ENCODE results near the gene MIDN. TPM values are rescaled to one million over a fixed set of nuclear protein-coding genes. Genes with fewer than 3 reads are reported as not detected.
A peak's percentile ranks its signal among the peaks of the same experiment; 100 is the strongest.

The MIDN gene
- total RNA-seq, 2 experiments from 2014 or later, result 54.1 to 54.6 TPM

- CTCF ChIA-PET, result no interaction called here
- peak overlapping the region; percentile 90 for H3K4me3 Mint-ChIP-seq
- DNase-seq, result no peak
- H3K27me3 Mint-ChIP-seq, result no peaks in the 10 kb centered on the region
- peaks cover 45% of the 10 kb centered on the region for H3K36me3 Mint-ChIP-seq
- POLR2A ChIA-PET, result interaction anchor here (1.5 to 1.7 kb wide), 3 partner anchors 19 to 53 kb away, joined by 4 to 36 read pairs (median 4); no protein-coding TSS in a partner anchor
- intact Hi-C loops (cut with micrococcal nuclease), result no loop called here
- H3K4me1 Mint-ChIP-seq (ENCODE audit: low read depth), result peaks cover 63% of the 10 kb centered on the region
- H3K9me3 Mint-ChIP-seq, result no peaks in the 10 kb centered on the region
- H3K27ac Mint-ChIP-seq, result peak overlapping the region; percentile 89
These were observed 21.9 kb downstream of the MIDN start for GRCh38 chr19:1270213-1270853.

DNA sequence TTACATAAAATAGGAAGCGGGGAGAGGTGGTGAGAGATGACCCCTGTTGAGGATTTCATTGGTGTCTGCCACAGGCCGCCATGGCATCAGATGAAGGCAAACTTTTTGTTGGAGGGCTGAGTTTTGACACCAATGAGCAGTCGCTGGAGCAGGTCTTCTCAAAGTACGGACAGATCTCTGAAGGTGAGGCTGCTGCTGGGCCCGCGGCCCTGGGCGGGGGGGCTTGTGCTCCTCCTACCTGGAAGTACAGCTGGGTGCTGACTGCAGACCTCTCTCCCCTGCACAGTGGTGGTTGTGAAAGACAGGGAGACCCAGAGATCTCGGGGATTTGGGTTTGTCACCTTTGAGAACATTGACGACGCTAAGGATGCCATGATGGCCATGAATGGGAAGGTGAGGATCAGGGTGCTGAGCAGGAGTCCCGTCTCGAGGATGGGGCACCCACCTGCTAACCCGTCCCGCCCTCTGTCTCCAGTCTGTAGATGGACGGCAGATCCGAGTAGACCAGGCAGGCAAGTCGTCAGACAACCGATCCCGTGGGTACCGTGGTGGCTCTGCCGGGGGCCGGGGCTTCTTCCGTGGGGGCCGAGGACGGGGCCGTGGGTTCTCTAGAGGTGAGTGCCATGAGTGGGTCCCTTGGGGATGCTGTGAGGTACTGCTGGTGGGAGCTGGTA is 22.6 kb downstream of the MIDN start:
- H3K9me3 Mint-ChIP-seq, result no peaks in the 10 kb centered on the region
- ChIA-PET CTCF (interaction anchor here (0.7 to 0.9 kb wide), 2 partner anchors 27 to 138 kb away, joined by 3 to 6 read pairs; no protein-coding TSS in a partner anchor), POLR2A (interaction anchor here (1.0 kb wide), 1 partner anchor 111 kb away, joined by 3 read pairs; no protein-coding TSS in a partner anchor)
- intact Hi-C loops (cut with micrococcal nuclease), result no loop called here
- no peak for DNase-seq
- peaks cover 45% of the 10 kb centered on the region for H3K36me3 Mint-ChIP-seq
- no peaks in the 10 kb centered on the region for H3K27me3 Mint-ChIP-seq
- H3K27ac Mint-ChIP-seq, result peak overlapping the region; percentile 89
- H3K4me3 Mint-ChIP-seq, result peak overlapping the region; percentile 90
- H3K4me1 Mint-ChIP-seq (ENCODE audit: low read depth), result peaks cover 58% of the 10 kb centered on the region

DNA sequence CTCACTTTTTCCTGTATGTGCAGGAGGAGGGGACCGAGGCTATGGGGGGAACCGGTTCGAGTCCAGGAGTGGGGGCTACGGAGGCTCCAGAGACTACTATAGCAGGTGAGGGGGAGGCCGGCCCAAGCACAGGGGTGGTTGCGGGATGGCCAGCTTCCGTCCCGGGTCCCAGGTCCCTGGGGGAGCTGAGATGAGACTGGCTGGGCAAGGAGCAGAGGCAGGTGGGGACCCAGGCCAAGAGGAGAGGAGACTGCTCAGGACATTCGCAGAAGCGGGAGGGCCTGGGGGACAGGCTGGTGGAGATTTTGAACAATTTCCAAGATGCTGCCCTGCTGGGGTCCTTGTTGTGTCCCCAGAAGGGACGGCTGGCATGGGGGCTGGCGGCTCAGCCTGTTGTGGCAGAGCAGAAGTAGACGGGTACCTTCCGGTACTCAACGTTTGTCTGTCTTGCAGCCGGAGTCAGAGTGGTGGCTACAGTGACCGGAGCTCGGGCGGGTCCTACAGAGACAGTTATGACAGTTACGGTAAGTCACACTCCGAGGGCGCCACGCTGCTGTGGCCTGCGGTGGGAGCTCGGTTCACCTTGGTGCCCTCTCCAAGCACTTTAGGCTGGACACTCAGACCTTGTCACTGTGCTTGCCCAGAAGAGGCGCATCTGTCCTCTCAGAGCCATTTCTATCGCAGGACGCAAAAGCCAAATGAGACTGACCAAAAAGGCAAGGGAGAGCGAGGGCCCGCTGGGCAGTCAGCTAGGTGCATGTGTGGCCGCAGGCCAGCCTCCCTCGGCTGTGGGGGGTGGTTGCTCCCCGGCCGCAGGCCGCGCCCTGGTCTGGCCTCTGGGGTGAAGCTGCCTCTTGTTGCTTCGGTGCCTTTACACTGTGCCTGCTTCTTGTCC is 23.4 kb downstream of the MIDN start:
- peaks cover 49% of the 10 kb centered on the region for H3K36me3 Mint-ChIP-seq
- intact Hi-C loops (cut with micrococcal nuclease), result no loop called here

GRCh38 chr19:1272423-1273262 is 24.3 kb downstream of the MIDN start:
- CTCF ChIA-PET, result interaction anchor here (4.1 kb wide), 1 partner anchor 28 kb away, joined by 38 read pairs; no protein-coding TSS in a partner anchor
- H3K36me3 Mint-ChIP-seq, result peaks cover 51% of the 10 kb centered on the region
- DNase-seq, result no peak
- intact Hi-C loops (cut with micrococcal nuclease), result no loop called here
- H3K4me1 Mint-ChIP-seq (ENCODE audit: low read depth), result peaks cover 57% of the 10 kb centered on the region
- no peaks in the 10 kb centered on the region for H3K9me3 Mint-ChIP-seq
- H3K27me3 Mint-ChIP-seq, result no peaks in the 10 kb centered on the region
- H3K27ac Mint-ChIP-seq, result peak overlapping the region; percentile 73
- H3K4me3 Mint-ChIP-seq, result peak overlapping the region; percentile 37
- POLR2A ChIA-PET, result interaction anchor here (0.6 to 1.4 kb wide), 2 partner anchors 14 to 31 kb away, joined by 3 to 5 read pairs; partner anchors contain the start of gene ATP5F1D

More for the DNA sequence above, 23.4 kb downstream of the MIDN start:
- Mint-ChIP-seq H3K4me1 (ENCODE audit: low read depth) (peaks cover 61% of the 10 kb centered on the region), H3K4me3 (peak overlapping the region; percentile 90), H3K27me3 (no peaks in the 10 kb centered on the region), H3K27ac (peak overlapping the region; percentile 89), H3K9me3 (no peaks in the 10 kb centered on the region)
- DNase-seq, result no peak
- CTCF ChIA-PET, result interaction anchor here (0.7 to 4.1 kb wide), 3 partner anchors 27 to 139 kb away, joined by 3 to 38 read pairs (median 6); no protein-coding TSS in a partner anchor
- POLR2A ChIA-PET, result interaction anchor here (0.6 to 1.4 kb wide), 3 partner anchors 13 to 110 kb away, joined by 3 to 5 read pairs (median 3); partner anchors contain the start of gene ATP5F1D

DNA sequence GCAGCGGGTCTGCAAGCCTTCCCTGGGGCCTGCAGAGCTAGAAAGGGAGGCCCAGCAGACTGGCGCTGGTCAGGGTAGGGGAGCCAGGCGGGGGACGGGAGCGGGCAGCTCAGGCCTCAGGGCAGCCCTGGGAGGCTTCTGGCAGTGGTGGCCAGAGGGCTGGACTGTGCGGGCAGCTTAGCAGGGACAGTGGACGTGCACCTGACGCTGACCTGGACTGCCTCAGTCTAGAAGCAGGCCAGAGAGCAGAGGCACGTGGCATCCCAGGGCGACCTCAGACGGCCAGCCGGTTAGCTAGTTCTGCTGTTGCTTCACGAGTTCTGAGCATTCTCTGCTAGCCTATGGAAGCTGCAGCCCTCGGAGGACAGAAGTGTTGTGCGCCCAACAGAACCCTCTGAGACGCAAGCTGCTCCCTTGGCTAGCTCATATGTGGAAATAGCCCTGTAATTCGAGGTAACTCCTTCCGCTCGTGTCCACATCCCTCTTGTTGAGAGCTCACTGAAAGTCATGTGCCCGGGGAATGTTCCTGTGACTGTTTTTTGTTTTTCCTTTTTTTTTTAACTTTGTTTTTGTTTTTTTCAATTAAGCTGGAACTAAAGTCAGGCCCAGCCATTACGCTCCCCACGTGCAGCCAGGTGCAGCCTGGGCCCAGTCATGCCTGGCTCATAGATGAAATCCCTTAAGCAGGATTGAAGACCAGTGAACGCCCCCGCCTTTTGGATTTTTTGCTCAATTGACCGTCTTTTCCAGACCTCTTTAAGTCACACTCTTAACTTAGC is 25.1 kb downstream of the MIDN start:
- intact Hi-C loops (cut with micrococcal nuclease), result no loop called here
- Mint-ChIP-seq H3K4me3 (peak overlapping the region; percentile 37), H3K9me3 (no peaks in the 10 kb centered on the region), H3K27me3 (no peaks in the 10 kb centered on the region), H3K27ac (peak overlapping the region; percentile 73), H3K4me1 (ENCODE audit: low read depth) (peaks cover 57% of the 10 kb centered on the region), H3K36me3 (peaks cover 55% of the 10 kb centered on the region)
- POLR2A ChIA-PET, result interaction anchor here (1.4 kb wide), 1 partner anchor 14 kb away, joined by 5 read pairs; no protein-coding TSS in a partner anchor
- no peak for DNase-seq
- CTCF ChIA-PET, result interaction anchor here (0.6 to 4.1 kb wide), 3 partner anchors 29 to 160 kb away, joined by 3 to 38 read pairs (median 4); no protein-coding TSS in a partner anchor

GRCh38 chr19:1274081-1274851 is 25.9 kb downstream of the MIDN start:
- peak overlapping the region; percentile 69 for H3K4me3 Mint-ChIP-seq
- intact Hi-C loops (cut with micrococcal nuclease), result no loop called here
- peak overlapping the region; percentile 73 for H3K27ac Mint-ChIP-seq
- no peaks in the 10 kb centered on the region for H3K9me3 Mint-ChIP-seq
- ChIA-PET POLR2A (no interaction called here), CTCF (interaction anchor here (0.6 to 4.1 kb wide), 3 partner anchors 30 to 161 kb away, joined by 3 to 38 read pairs (median 4); no protein-coding TSS in a partner anchor)
- DNase-seq, result no peak
- peaks cover 55% of the 10 kb centered on the region for H3K36me3 Mint-ChIP-seq
- no peaks in the 10 kb centered on the region for H3K27me3 Mint-ChIP-seq
- H3K4me1 Mint-ChIP-seq (ENCODE audit: low read depth), result peaks cover 53% of the 10 kb centered on the region

GRCh38 chr19:1274852-1275259 is 26.5 kb downstream of the MIDN start:
- H3K4me1 Mint-ChIP-seq (ENCODE audit: low read depth), result peaks cover 56% of the 10 kb centered on the region
- no peaks in the 10 kb centered on the region for H3K27me3 Mint-ChIP-seq
- H3K9me3 Mint-ChIP-seq, result no peaks in the 10 kb centered on the region
- ChIA-PET POLR2A (interaction anchor here (0.7 to 1.5 kb wide), 7 partner anchors 8 to 30 kb away, joined by 3 to 6 read pairs (median 4); no protein-coding TSS in a partner anchor), CTCF (interaction anchor here (1.0 to 4.1 kb wide), 3 partner anchors 8 to 30 kb away, joined by 4 to 38 read pairs (median 7); no protein-coding TSS in a partner anchor)
- peaks cover 58% of the 10 kb centered on the region for H3K36me3 Mint-ChIP-seq
- H3K27ac Mint-ChIP-seq, result peak overlapping the region; percentile 73
- peak overlapping the region; percentile 69 for H3K4me3 Mint-ChIP-seq
- DNase-seq, result no peak
- intact Hi-C loops (cut with micrococcal nuclease), result loop anchor here (1.0 to 5.0 kb wide), 4 partner anchors 14 to 237 kb away; partner anchors contain the start of genes ADAMTSL5, DAZAP1 and NDUFS7

GRCh38 chr19:1275260-1275975 is 27.0 kb downstream of the MIDN start, which contains the start of gene FAM174C:
Gene FAM174C, plus strand, starts transcription at chr19:1275530. Its CDS starts 20 bp downstream, at chr19:1275550.
- Mint-ChIP-seq H3K4me3 (peak within 1 kb of the TSS; percentile 86), H3K36me3 (peaks cover 54% of the 10 kb centered on the region), H3K27me3 (no peaks in the 10 kb centered on the region), H3K4me1 (ENCODE audit: low read depth) (peaks cover 56% of the 10 kb centered on the region), H3K9me3 (no peaks in the 10 kb centered on the region), H3K27ac (peak within 1 kb of the TSS; percentile 95)
- intact Hi-C loops (cut with micrococcal nuclease), result loop anchor here (1.0 to 5.0 kb wide), 4 partner anchors 14 to 237 kb away; partner anchors contain the start of genes ADAMTSL5, DAZAP1 and NDUFS7
- POLR2A ChIA-PET, result interaction anchor here (0.7 to 1.5 kb wide), 7 partner anchors 9 to 30 kb away, joined by 3 to 6 read pairs (median 4); no protein-coding TSS in a partner anchor
- CTCF ChIA-PET, result interaction anchor here (0.6 to 4.1 kb wide), 4 partner anchors 9 to 163 kb away, joined by 3 to 38 read pairs (median 6); no protein-coding TSS in a partner anchor
- peak; percentile 97 for DNase-seq
